HTR-8/SVneo (cell line): ENCODE measurements around the gene DCAKD.

Source experiments
- DNase-seq: peaks from one replicate; pipeline ENCODE4 v3.0.0; 2011; ENCODE audit warnings: low spot score, mixed read lengths; ENCODE audit not compliant: insufficient read length
- FAIRE-seq: peaks from 2 replicates; lab custom pipeline; 2011; peaks lifted over from hg19 to GRCh38; lab: Jason Lieb, UNC

The DCAKD gene

GRCh38 chr17:45008216-45008615, 43.2 kb downstream of the DCAKD start:
- DNase-seq (no peak), FAIRE-seq (no peak)

- peak; percentile 48 for DNase-seq
- peak; percentile 44 for FAIRE-seq
These were observed 44.4 kb downstream of the DCAKD start for GRCh38 chr17:45006927-45007461.

- no peak for DNase-seq
- no peak for FAIRE-seq
These were observed 45.7 kb downstream of the DCAKD start for GRCh38 chr17:45005700-45006099.

- DNase-seq (no peak), FAIRE-seq (no peak)
These were observed 47.0 kb downstream of the DCAKD start for GRCh38 chr17:45004388-45004787.

GRCh38 chr17:45003877-45004276, 47.6 kb downstream of the DCAKD start:
- no peak for FAIRE-seq

GRCh38 chr17:45001310-45001709, 50.1 kb downstream of the DCAKD start:
- DNase-seq, result no peak
- FAIRE-seq, result no peak

More at GRCh38 chr17:45003877-45004276, 47.6 kb downstream of the DCAKD start:
- DNase-seq, result no peak

- FAIRE-seq, result peak; percentile 69
- no peak for DNase-seq
These were observed 52.0 kb downstream of the DCAKD start for GRCh38 chr17:44999433-44999832.

GRCh38 chr17:44998646-44999045, 52.8 kb downstream of the DCAKD start:
- no peak for FAIRE-seq

GRCh38 chr17:44997733-44998520, 53.5 kb downstream of the DCAKD start:
- DNase-seq (no peak), FAIRE-seq (peak; percentile 44)

More at GRCh38 chr17:44998646-44999045, 52.8 kb downstream of the DCAKD start:
- no peak for DNase-seq

GRCh38 chr17:44996304-44996703, 55.1 kb downstream of the DCAKD start:
- FAIRE-seq, result peak; percentile 59
- no peak for DNase-seq

- no peak for FAIRE-seq
These were observed 55.9 kb downstream of the DCAKD start for GRCh38 chr17:44995436-44996001.

GRCh38 chr17:44992242-44992939, 59.0 kb downstream of the DCAKD start:
- FAIRE-seq (peak; percentile 54), DNase-seq (no peak)

More at GRCh38 chr17:44995436-44996001, 55.9 kb downstream of the DCAKD start:
- no peak for DNase-seq

GRCh38 chr17:44990994-44991393, 60.4 kb downstream of the DCAKD start:
- DNase-seq, result no peak

GRCh38 chr17:44989552-44990138, 61.8 kb downstream of the DCAKD start:
- FAIRE-seq (peak; percentile 59), DNase-seq (no peak)

More at GRCh38 chr17:44990994-44991393, 60.4 kb downstream of the DCAKD start:
- FAIRE-seq, result no peak

- FAIRE-seq, result no peak
- no peak for DNase-seq
These were observed 63.1 kb downstream of the DCAKD start for GRCh38 chr17:44988044-44988942.

- FAIRE-seq (no peak), DNase-seq (no peak)
These were observed 67.9 kb downstream of the DCAKD start for GRCh38 chr17:44983563-44983962.

GRCh38 chr17:44982113-44982702, 69.2 kb downstream of the DCAKD start:
- DNase-seq (no peak), FAIRE-seq (no peak)

- FAIRE-seq (peak; percentile 99), DNase-seq (peak; percentile 84)
These were observed 70.0 kb downstream of the DCAKD start for GRCh38 chr17:44981221-44981968.
